Activated naive CD8-positive, alpha-beta T cell treated with anti-CD3 and anti-CD28 coated beads, Interleukin-2, amount 10 ng/mL, durations not matched to agents 7 days and 5 days (primary cell): ENCODE measurements around the gene RIF1. TPM values are rescaled to one million over a fixed set of nuclear protein-coding genes. Genes with fewer than 3 reads are reported as not detected.
A peak's percentile ranks its signal among the peaks of the same experiment; 100 is the strongest.

Experiments
- ATAC-seq: fragments of 150-1000 bp; cut with Tn5 transposase; one replicate; pipeline ENCODE4 v1.10.0; 2021; ENCODE audit warnings: low read depth, moderate library complexity
- POLR2A ChIA-PET: fragments of 350-600 bp; sonication (Branson Sonifier 250); formaldehyde crosslinking; loops from one replicate; lab custom pipeline; 2021; ENCODE audit warnings: antibody characterized with exemption; lab: Charles Lee
- DNase-seq: peaks from one replicate; pipeline ENCODE4 v3.0.0; 2021
- H3K27ac Mint-ChIP-seq: one replicate; pipeline ENCODE4 v1.8.0; 2022; ENCODE audit warnings: mild to moderate bottlenecking, mixed read lengths
- H3K27me3 Mint-ChIP-seq: one replicate; pipeline ENCODE4 v1.8.0; 2022; ENCODE audit warnings: mild to moderate bottlenecking, moderate library complexity, mixed read lengths
- H3K36me3 Mint-ChIP-seq: one replicate; pipeline ENCODE4 v1.8.0; 2021; ENCODE audit warnings: mild to moderate bottlenecking, mixed read lengths
- H3K4me1 Mint-ChIP-seq: one replicate; pipeline ENCODE4 v1.8.0; 2021; ENCODE audit warnings: mixed read lengths
- H3K4me3 Mint-ChIP-seq: one replicate; pipeline ENCODE4 v1.8.0; 2022; ENCODE audit warnings: mild to moderate bottlenecking, moderate library complexity, mixed read lengths
- H3K9me3 Mint-ChIP-seq: one replicate; pipeline ENCODE4 v1.8.0; 2021; ENCODE audit warnings: mixed read lengths
- total RNA-seq, 2 experiments: library from RNA; stranded (reverse); gene quantifications; one replicate each; pipeline ENCODE4 v1.2.3, GENCODE V29; 2021

Gene RIF1
- 10 to 100 TPM; 59.4 to 61.9 TPM for total RNA-seq

- Mint-ChIP-seq H3K27ac (peak within 1 kb of the TSS; percentile 89), H3K4me1 (peaks cover 22% of the 10 kb centered on the region), H3K27me3 (peaks cover 3% of the 10 kb centered on the region), H3K9me3 (no peaks in the 10 kb centered on the region), H3K4me3 (peak within 1 kb of the TSS; percentile 93), H3K36me3 (peaks cover 7% of the 10 kb centered on the region)
- peak; percentile 90 for ATAC-seq
- POLR2A ChIA-PET, result interaction anchor here (0.6 to 1.8 kb wide), 7 partner anchors 13 to 228 kb away, joined by 3 to 27 read pairs (median 5); partner anchors contain the start of genes NMI and RBM43
- DNase-seq, result peak; percentile 82
These were observed at the start of gene RIF1 for GRCh38 chr2:151409601-151410484. TSS of gene RIF1 (plus strand) at chr2:151409902. CDS start at chr2:151410424, 522 bp downstream.

GRCh38 chr2:151361674-151362370, 47.9 kb upstream of the RIF1 start:
- ATAC-seq (no peak), DNase-seq (no peak)
- no peaks in the 10 kb centered on the region for H3K36me3 Mint-ChIP-seq
- H3K27ac Mint-ChIP-seq, result no peak overlapping the region
- H3K4me1 Mint-ChIP-seq, result no peaks in the 10 kb centered on the region
- no peaks in the 10 kb centered on the region for H3K9me3 Mint-ChIP-seq
- peaks cover 17% of the 10 kb centered on the region for H3K27me3 Mint-ChIP-seq
- no peak overlapping the region for H3K4me3 Mint-ChIP-seq
- POLR2A ChIA-PET, result no interaction called here

GRCh38 chr2:151363709-151364108, 46.0 kb upstream of the RIF1 start:
- ATAC-seq, result no peak
- H3K36me3 Mint-ChIP-seq, result no peaks in the 10 kb centered on the region
- H3K27ac Mint-ChIP-seq, result no peak overlapping the region
- no peaks in the 10 kb centered on the region for H3K9me3 Mint-ChIP-seq
- POLR2A ChIA-PET, result no interaction called here
- H3K4me1 Mint-ChIP-seq, result no peaks in the 10 kb centered on the region
- peaks cover 6% of the 10 kb centered on the region for H3K27me3 Mint-ChIP-seq
- no peak overlapping the region for H3K4me3 Mint-ChIP-seq
- DNase-seq, result no peak

- Mint-ChIP-seq H3K9me3 (no peaks in the 10 kb centered on the region), H3K4me1 (no peaks in the 10 kb centered on the region), H3K4me3 (no peak overlapping the region), H3K27me3 (peaks cover 10% of the 10 kb centered on the region), H3K27ac (no peak overlapping the region), H3K36me3 (no peaks in the 10 kb centered on the region)
- DNase-seq (no peak), ATAC-seq (no peak)
- POLR2A ChIA-PET, result no interaction called here
These were observed 42.1 kb upstream of the RIF1 start for GRCh38 chr2:151367571-151367970.

- Mint-ChIP-seq H3K9me3 (no peaks in the 10 kb centered on the region), H3K27me3 (peaks cover 8% of the 10 kb centered on the region), H3K36me3 (no peaks in the 10 kb centered on the region), H3K4me3 (no peak overlapping the region), H3K27ac (no peak overlapping the region), H3K4me1 (peaks cover 5% of the 10 kb centered on the region)
- no peak for ATAC-seq
- POLR2A ChIA-PET, result no interaction called here
- DNase-seq, result no peak
These were observed 35.3 kb upstream of the RIF1 start for GRCh38 chr2:151374436-151374835.

GRCh38 chr2:151379169-151379568, 30.5 kb upstream of the RIF1 start:
- ATAC-seq (no peak), DNase-seq (no peak)
- H3K27me3 Mint-ChIP-seq, result peaks cover 4% of the 10 kb centered on the region

GRCh38 chr2:151380580-151381235, 29.0 kb upstream of the RIF1 start:
- DNase-seq (no peak), ATAC-seq (no peak)
- Mint-ChIP-seq H3K27me3 (peaks cover 4% of the 10 kb centered on the region), H3K4me1 (peaks cover 8% of the 10 kb centered on the region), H3K27ac (no peak overlapping the region), H3K4me3 (no peak overlapping the region), H3K36me3 (no peaks in the 10 kb centered on the region), H3K9me3 (no peaks in the 10 kb centered on the region)
- POLR2A ChIA-PET, result no interaction called here

More at GRCh38 chr2:151379169-151379568, 30.5 kb upstream of the RIF1 start:
- POLR2A ChIA-PET, result no interaction called here
- Mint-ChIP-seq H3K4me1 (peaks cover 8% of the 10 kb centered on the region), H3K27ac (no peak overlapping the region), H3K9me3 (no peaks in the 10 kb centered on the region), H3K36me3 (no peaks in the 10 kb centered on the region), H3K4me3 (no peak overlapping the region)

GRCh38 chr2:151381266-151381665, 28.4 kb upstream of the RIF1 start:
- POLR2A ChIA-PET, result no interaction called here
- Mint-ChIP-seq H3K9me3 (no peaks in the 10 kb centered on the region), H3K27ac (no peak overlapping the region), H3K4me1 (peaks cover 8% of the 10 kb centered on the region), H3K36me3 (no peaks in the 10 kb centered on the region), H3K4me3 (no peak overlapping the region), H3K27me3 (peaks cover 4% of the 10 kb centered on the region)
- DNase-seq (no peak), ATAC-seq (no peak)

GRCh38 chr2:151388011-151388410, 21.7 kb upstream of the RIF1 start:
- POLR2A ChIA-PET, result interaction anchor here (0.7 kb wide), 1 partner anchor 168 kb away, joined by 3 read pairs; no protein-coding TSS in a partner anchor
- Mint-ChIP-seq H3K27ac (no peak overlapping the region), H3K4me3 (no peak overlapping the region), H3K4me1 (peaks cover 2% of the 10 kb centered on the region), H3K27me3 (no peaks in the 10 kb centered on the region), H3K9me3 (no peaks in the 10 kb centered on the region), H3K36me3 (no peaks in the 10 kb centered on the region)
- ATAC-seq, result no peak
- DNase-seq, result no peak

GRCh38 chr2:151391436-151391835, 18.3 kb upstream of the RIF1 start:
- Mint-ChIP-seq H3K27me3 (no peaks in the 10 kb centered on the region), H3K4me1 (peaks cover 2% of the 10 kb centered on the region), H3K27ac (no peak overlapping the region), H3K36me3 (no peaks in the 10 kb centered on the region), H3K4me3 (no peak overlapping the region), H3K9me3 (no peaks in the 10 kb centered on the region)
- DNase-seq (no peak), ATAC-seq (no peak)
- POLR2A ChIA-PET, result no interaction called here

- Mint-ChIP-seq H3K4me1 (peaks cover 2% of the 10 kb centered on the region), H3K27me3 (no peaks in the 10 kb centered on the region), H3K4me3 (no peak overlapping the region), H3K9me3 (no peaks in the 10 kb centered on the region), H3K27ac (no peak overlapping the region), H3K36me3 (no peaks in the 10 kb centered on the region)
- no peak for ATAC-seq
- no peak for DNase-seq
- POLR2A ChIA-PET, result no interaction called here
These were observed 15.2 kb upstream of the RIF1 start for GRCh38 chr2:151394509-151394908.

GRCh38 chr2:151395509-151396374, 14.0 kb upstream of the RIF1 start:
- POLR2A ChIA-PET, result no interaction called here
- H3K27me3 Mint-ChIP-seq, result no peaks in the 10 kb centered on the region
- no peak overlapping the region for H3K27ac Mint-ChIP-seq
- no peak overlapping the region for H3K4me3 Mint-ChIP-seq
- ATAC-seq (no peak), DNase-seq (no peak)
- no peaks in the 10 kb centered on the region for H3K36me3 Mint-ChIP-seq
- no peaks in the 10 kb centered on the region for H3K4me1 Mint-ChIP-seq
- no peaks in the 10 kb centered on the region for H3K9me3 Mint-ChIP-seq
